ENCODE data around the gene GATAD2A.

GATAD2A gene

DNA sequence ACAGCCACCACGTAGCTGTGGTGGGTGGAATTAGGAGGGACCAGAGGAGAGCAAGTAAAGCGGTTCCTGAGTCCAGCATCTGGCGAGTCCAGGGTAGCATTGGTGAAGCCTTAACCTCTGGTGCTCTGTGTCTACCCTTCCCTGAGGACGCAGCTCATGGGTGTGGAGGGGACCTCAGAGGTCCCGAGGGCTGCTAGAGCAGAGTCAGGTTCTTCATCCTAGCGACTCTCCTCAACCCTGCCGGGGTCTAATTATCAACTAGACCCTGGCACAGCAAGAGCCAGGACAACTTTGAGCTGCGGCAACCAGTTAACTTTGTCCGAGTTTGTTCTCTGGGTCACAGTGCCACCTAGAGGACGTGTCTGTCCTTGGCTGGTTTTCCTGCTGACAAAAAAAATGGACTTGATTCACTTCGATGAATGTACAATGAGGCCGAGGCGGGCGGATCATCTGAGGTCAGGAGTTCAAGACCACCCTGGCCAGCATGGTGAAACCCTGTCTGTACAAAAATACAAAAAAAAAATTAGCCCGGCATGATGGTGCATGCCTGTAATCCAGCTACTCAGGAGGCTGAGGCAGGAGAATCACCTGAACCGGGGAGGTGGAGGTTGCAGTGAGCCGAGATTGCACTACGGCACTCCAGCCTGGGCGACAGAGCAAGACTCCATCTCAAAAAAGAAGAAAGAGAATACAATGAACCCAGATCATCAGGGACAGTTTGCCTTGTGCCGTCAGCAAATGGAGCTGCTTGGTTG, 84.9 kb downstream of the GATAD2A start:
- DNase-seq (ENCODE audit: low read depth) = peak; percentile 71

DNA sequence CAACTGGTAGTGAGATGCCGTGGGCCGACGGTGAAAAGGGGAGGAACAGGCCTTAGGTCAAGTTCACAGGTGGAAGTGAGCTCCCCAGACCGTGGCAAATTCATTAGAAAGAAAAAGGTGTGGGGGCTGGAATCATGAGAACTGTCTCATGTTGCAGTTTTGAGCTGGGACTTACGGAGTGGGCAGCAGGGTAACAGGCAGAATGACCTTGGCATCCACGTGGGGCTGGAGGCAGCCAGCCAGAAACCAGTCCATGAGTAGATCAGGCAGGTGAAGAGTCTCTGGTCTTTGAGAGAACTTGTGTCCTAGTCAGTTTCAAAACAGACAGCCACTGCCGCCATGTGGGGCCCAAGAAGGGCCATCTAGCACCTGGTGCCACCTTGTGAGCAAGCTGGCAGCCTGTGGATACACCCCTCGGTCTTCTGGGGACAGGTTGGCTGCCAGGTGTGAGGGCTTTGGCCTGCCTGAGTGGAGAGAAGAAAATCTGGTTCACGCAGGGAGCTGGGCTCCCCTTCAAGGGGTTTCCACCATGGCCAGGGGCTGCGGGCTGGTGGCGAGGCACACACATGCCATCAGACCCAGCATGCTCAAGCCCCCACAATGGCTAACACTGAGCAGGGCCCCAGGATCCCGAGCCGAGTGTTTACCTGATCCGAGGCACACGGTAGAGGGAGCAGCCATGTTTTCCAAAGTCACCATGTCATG, 86.0 kb downstream of the GATAD2A start:
- no peak for DNase-seq (ENCODE audit: low read depth)

DNA sequence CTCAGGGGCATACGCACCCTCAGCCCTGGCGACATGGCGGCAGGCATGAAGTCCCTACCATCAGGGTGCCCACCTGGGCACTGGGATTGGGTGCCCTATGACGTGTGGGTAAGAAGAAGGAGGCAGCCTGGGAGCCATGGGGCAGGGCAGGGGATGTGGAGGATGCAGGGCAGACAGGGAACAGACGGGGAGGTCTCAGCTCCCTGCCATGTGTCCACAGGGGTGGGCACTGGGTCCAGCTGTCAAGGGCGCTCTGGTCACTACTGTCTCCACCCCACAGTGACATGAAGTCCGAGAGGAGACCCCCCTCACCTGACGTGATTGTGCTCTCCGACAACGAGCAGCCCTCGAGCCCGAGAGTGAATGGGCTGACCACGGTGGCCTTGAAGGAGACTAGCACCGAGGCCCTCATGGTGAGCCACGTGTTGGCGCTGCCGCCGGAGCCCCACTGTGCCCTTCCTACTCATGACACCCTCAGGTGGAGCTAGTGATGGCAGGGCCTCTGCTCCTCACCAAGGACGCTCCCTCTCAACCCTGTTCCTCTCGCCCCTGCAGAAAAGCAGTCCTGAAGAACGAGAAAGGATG, 86.6 kb downstream of the GATAD2A start:
- no peak for DNase-seq (ENCODE audit: low read depth)

DNA sequence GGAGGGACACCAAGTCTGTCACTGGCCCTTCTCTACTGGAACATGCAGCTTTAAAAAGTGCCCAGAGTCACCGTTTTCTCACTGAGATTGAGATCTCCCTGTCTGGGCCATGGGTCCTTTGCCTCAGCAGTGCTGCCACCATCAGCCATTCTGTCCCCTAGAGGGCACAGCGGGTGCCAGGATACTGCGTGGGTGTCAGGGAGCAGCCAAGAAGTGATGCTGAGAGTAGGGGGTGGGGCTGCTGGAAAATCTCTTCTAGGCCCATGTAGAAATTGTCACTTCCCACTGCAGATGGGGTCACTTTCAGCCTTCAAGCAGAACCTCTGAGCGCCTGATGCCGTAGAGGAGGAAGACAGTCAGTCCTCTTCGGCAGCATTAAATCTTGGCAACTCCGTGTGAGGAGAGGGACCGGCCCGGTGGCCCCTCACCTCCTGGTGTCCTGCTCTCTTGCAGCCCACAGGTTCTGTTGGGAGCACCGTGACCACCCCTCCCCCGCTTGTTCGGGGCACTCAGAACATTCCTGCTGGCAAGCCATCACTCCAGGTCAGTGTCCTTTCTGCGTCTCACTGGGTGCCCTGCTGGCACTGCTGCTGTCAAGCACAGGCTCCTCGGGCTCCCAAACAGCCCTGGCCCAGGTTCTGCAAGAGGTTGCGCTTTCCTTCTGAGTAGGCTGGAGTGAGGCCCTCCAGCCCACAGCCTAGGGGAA, 88.5 kb downstream of the GATAD2A start:
- DNase-seq (ENCODE audit: low read depth) = no peak

DNA sequence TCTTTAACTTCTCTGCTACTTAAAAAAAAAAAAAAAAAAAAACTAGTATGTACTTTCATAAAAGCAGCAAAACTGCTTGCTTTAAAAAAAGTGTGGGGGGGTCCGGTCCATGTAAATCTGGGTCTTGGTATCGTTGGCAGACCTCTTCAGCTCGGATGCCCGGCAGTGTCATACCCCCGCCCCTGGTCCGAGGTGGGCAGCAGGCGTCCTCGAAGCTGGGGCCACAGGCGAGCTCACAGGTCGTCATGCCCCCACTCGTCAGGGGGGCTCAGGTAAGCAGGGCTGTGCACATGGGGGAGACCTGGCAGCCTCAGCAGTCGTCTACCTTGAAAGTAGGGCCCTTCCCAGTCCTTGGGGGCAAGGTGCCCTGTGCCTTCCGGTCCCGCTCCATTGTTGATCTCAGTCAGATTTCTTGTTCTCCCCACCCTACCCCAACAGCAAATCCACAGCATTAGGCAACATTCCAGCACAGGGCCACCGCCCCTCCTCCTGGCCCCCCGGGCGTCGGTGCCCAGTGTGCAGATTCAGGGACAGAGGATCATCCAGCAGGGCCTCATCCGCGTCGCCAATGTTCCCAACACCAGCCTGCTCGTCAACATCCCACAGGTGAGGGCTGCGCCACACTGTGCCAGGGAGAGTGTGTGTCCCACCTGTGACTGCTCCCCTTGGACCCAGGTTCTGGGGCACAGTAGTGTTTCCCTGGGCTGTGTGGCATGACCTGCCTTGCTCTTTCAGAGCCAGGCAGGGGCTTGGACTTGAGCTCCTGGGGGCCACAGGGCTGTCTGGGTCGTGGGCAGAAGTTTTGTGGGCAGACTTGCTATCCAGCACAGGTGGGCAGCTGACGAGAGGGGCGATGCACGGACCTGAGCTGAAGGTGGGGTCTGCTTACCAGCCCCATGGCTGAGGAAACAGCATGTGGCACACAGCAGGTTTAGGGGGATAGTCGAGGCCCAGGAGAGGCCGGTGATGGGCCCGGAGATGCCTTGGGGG, 90.4 kb downstream of the GATAD2A start:
- no peak for DNase-seq (ENCODE audit: low read depth)

DNA sequence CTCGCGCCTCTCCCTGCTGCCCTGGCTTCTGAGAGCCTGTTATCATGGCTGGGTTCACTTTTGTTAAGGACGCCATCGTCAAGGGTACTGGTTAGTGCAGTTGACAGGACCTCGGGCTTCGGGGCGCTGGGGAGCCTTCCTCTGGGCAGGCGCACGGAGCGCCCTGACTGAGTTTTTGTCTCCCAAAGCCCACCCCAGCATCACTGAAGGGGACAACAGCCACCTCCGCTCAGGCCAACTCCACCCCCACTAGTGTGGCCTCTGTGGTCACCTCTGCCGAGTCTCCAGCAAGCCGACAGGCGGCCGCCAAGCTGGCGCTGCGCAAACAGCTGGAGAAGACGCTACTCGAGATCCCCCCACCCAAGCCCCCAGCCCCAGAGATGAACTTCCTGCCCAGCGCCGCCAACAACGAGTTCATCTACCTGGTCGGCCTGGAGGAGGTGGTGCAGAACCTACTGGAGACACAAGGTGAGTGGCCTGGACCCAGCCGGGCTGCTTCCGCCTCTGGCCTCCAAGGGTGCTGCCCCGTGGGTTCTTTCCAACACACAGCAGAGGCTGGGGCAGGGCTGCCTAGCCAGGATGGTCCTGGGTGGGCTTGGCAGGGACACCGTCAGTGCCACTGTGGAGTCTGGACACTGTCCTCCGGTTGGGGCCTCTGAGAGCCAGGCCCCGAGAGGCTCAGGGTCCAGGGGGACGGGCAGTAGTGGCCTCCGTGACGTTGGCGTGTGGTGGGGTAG, 92.9 kb downstream of the GATAD2A start:
- no peak for DNase-seq (ENCODE audit: low read depth)

DNA sequence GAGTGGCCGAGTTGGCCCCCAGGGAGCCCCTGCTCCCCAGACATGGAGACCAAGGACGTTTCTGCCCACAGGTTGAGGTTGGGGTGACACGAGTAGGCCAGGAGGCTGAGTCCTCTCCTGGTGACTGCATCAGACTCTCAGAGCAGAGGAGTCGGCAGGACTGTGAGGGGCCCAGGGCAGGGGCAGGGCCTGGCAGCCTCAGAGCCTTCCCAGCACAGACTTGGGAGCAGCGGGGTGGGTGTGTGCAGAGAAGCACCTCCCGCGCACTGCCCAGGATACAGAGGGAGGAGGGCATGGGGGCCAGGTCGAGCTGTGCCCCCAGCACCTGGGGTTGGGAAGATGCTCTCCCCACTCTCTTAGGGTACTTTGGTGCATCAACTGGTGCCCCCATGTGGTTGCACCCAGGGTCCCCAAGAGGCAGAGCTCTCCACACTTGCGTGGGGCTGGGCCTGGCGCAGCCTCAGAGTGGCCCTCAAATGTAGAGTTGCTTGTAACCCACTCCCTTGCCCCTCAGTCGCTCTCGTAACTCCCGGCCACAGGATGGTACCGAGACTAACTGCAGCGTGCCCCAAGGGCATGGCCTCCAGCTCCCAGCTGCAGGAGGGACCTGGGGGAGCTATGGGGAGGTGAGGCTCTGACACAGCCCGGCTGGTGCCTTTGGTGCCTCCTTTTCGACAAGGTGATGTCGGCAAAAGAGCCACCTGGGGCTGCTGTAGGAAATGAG, 94.0 kb downstream of the GATAD2A start:
- DNase-seq (ENCODE audit: low read depth) = no peak

DNA sequence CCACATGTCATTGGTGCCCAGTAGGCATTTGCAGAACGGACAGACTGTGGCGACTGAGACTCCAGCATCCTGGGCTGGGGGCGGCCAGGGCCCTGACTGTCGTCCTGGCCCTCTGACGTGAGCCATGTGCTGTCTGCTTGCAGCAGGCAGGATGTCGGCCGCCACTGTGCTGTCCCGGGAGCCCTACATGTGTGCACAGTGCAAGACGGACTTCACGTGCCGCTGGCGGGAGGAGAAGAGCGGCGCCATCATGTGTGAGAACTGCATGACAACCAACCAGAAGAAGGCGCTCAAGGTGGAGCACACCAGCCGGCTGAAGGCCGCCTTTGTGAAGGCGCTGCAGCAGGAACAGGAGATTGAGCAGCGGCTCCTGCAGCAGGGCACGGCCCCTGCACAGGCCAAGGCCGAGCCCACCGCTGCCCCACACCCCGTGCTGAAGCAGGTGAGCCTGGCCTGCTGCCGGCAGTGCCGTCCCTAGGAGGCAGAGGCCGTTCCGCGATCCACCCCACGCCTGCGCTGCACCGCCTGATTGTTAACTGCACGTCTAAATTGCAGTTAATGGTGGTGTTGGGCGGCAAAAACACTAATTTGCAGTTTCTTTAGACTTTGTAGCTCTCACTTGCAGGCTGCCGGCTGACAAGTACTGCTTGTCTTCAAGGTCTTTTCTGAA, 95.6 kb downstream of the GATAD2A start:
- no peak for DNase-seq (ENCODE audit: low read depth)

DNA sequence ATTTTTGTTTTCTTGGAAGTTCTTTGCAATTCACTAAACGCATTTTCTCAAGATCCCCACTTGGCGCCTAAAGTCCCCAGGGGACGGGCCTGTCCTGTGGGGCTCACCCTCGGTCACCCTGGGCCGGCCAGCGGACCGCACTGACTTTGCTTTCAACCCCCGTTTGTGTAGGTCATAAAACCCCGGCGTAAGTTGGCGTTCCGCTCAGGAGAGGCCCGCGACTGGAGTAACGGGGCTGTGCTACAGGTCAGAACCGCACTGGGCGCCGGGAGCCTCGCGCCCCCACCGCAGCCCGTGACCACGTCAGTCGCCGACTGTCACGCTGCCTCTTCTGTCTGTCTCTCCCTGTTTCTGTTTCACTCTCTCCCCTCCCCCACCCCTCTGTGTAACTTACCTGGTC, 96.3 kb downstream of the GATAD2A start:
- DNase-seq (ENCODE audit: low read depth) = no peak

DNA sequence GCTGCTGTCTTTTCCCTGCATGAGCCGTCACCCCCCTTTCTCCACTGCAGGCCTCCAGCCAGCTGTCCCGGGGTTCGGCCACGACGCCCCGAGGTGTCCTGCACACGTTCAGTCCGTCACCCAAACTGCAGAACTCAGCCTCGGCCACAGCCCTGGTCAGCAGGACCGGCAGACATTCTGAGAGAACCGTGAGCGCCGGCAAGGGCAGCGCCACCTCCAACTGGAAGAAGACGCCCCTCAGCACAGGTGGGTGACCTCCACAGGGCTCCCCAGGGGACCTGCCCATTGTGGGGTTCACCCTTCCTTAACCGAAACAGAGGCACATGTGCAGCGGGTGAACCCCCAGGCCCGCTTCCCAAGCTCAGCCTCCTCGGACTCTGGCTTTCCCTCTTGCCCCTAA, 96.8 kb downstream of the GATAD2A start:
- no peak for DNase-seq (ENCODE audit: low read depth)

DNA sequence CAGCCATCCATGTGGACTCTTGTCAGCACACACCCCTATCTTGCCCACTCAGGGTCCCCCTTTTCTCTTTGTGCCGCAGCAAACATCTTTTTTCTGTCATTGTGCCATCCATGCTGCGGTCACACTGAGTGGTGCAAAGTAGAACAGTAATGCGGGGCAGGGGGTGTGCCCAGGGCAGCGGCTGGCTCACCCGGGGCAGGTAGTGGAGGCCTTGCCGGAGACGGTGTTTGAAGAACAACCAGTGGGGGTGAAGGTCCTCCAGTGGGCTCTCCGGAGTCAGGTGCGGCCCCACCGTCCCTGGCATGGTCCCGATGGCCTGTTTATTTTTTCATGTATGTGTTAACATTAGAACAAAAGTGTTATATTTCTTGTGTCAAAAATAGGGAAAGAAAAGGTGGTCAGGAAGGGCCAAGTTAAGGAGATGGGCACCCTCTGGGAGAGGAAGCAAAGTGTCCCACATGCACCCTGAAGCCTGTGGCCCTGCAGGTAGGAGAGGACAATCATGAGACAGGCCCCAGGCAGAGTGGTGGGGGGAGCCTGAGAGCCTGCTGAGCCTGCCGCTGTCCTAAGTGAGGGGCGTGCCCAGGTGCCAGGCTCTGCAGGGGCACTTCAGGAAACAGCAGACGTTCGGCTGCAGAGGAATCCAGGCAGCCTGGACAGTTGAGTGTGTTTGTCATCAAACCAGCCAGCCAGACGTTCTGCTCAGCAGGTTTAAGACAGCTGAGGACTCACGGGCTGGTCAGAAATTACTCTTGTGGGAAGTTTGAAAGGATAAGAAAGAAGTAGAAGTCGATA, 97.5 kb downstream of the GATAD2A start:
- no peak for DNase-seq (ENCODE audit: low read depth)

DNA sequence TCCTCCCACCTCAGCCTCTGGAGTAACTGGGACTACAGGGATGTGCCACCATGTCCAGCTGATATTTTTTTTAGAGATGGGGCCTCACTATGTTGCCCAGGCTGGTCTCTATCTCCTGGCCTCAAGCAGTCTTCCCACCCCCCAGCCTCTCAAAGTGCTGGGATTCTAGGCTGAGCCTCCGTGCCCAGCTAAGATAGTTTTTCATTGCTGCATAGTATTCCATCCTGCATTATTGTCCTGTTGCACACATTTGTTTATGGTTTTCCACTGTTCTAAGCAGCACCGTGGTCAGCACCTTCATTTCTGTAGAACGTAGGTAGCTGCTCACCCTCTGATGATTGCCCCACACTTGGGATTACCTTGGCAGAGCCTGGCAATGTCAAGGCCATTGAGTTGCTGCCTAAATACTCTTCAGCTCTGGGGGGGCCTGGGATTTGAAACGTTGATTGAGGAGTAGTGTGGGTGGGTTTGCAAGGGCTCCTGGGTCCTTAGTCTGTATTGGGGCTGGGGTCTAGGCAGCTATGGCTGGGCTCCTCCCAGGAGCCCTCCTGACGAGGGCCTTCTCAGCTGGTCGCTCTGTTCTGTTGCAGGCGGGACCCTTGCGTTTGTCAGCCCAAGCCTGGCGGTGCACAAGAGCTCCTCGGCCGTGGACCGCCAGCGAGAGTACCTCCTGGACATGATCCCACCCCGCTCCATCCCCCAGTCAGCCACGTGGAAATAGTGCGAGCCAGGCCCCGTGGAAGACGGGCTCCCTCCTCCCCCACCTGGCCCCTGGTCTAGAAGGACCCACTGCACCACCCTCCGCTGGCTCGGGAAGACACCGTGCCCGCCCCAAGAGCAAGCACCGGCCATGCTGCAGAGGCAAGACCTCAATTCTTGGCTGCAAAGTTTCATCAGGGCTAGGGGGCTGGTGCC, 99.5 kb downstream of the GATAD2A start:
- no peak for DNase-seq (ENCODE audit: low read depth)

DNA sequence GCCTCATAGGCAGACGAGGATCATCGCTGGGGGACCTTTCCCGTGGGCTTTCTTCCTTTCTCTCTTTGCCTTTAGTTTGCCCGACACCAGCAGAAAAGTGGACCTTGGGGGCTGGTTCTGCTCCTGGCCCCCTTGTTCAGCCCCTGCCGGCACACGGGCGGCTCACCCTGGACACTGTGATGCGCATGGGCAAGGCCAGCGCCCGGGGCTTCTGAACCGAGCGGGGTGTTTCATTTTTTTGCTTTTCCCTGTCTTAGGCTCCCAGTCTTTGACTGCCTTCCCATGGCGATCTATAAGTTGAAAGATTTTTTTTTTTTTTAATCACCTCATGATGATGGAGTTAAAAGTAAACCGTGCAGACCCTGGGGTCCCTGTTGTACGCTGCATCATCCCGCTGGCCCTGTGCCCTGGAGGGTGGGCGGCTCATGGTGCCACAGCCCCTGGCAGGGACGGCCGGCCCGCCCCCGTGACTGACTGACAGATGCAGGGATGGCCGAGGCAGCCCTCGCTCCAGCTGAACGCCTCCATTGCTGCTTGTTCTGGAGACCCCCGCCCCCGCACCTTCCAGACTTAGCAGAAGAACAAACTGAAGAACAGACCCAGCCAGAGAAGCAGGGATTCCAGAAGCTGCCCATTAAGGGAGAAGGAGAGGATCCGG, 100.3 kb downstream of the GATAD2A start:
- no peak for DNase-seq (ENCODE audit: low read depth)

DNA sequence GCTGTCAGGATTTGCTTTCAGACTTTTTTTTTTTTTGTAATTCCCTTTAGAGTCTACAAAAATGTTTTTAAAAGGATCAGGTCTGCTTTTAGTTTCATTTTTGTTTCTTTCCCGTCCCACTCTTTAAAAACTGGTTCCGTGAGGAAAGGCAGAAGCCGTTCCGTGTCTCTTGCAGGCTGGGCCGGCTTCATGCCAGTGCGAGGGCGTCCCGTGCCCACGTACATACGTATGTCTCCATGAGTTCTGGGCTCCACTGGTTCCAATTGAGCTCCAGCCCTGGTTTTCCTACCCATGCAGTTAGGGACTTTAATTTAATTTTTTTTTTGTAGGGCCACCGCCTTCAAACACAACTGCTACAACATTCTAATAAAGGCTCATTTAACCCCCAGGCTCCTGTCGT, 101.1 kb downstream of the GATAD2A start:
- DNase-seq (ENCODE audit: low read depth) = no peak

DNA sequence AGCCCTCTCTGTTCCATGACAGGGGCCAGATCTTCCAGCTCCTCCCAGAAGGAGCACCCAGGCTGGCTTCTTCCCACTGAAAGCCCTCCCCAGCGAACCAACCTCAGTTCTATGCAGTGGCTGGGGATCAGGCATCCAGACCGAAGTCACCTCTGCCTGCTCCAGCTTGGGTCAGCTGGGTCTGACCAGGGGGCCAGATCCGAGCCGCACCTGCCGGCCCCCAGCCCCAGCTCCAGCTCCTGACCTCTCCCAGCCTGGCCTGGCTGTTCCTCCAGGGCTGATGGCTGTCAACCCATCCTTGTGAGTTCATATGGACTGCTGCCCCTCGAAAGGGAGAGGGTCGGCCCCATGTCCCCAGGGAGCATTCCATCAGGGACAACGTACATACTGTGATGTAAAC, 101.9 kb downstream of the GATAD2A start:
- DNase-seq (ENCODE audit: low read depth) = no peak

DNA sequence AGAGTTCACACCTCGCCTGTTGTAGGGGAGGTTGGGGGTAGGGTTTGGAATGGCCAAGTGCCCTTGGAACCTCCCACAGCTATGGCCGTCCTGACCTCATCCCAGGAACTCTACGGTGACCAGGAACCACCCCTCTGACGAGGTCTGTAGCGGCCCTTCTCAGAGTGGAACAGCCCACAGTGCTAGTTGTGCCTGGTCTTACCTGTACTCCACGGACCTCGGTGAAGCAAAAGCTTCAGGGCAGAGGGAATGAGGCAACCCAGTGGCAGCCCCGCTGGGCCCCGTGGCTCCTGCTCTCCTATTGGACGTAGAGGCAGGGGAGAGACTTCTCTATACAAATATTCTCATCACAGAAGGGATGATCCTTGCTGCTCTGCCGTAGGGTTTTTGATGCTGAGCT, 102.7 kb downstream of the GATAD2A start:
- DNase-seq (ENCODE audit: low read depth) = no peak

DNA sequence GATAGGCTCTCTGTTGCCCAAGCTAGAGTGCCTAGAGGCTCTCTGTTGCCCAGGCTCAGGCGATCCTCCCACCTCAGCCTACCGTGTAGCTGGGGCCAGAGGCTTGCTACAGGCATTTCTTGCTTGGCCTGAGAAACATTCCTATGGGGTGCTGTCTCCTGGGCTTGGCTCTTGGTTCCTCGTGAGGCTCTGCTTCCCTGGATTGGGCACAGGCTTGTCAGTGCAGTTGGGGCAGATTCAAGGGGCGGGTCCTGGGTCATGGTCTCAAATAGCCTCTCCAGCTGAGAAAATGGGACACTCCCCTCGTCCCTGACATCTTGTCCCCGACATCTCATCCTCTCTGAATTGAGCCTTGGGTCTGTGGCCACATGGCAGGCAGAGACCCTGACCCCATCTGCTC, 105.0 kb downstream of the GATAD2A start:
- DNase-seq (ENCODE audit: low read depth) = no peak

All from activated T-cell treated with anti-CD3 and anti-CD28 coated beads for 48 hours (primary cell).